H9 (cell line): Measurements from ENCODE around the gene ZNF81. TPM values are rescaled to one million over a fixed set of nuclear protein-coding genes. Genes with fewer than 3 reads are reported as not detected.

Experiments used
- DNase-seq: peaks from one replicate; pipeline ENCODE4 v3.0.0-alpha.2; 2017
- H2AFZ ChIP-seq: one replicate; pipeline ENCODE4 v1.6.1; 2013; ENCODE audit warnings: mild to moderate bottlenecking, low read length, control low read depth, moderate library complexity
- H2AK5ac ChIP-seq: 2 replicates; pipeline ENCODE4 v1.6.1; 2013; ENCODE audit warnings: low read length, control low read depth, mixed read lengths; ENCODE audit not compliant: insufficient read length
- H2BK120ac ChIP-seq: one replicate; pipeline ENCODE4 v1.6.1; 2013; ENCODE audit warnings: low read depth, mild to moderate bottlenecking, low read length, control low read depth, inconsistent platforms; ENCODE audit not compliant: poor library complexity, severe bottlenecking
- H2BK12ac ChIP-seq: 2 replicates; pipeline ENCODE4 v1.6.1; 2013; ENCODE audit warnings: low read length, control low read depth, mixed read lengths, low read depth; ENCODE audit not compliant: insufficient read length
- H2BK15ac ChIP-seq: 2 replicates; pipeline ENCODE4 v1.6.1; 2013; ENCODE audit warnings: low read depth, low read length, control low read depth
- H2BK20ac ChIP-seq: one replicate; pipeline ENCODE4 v1.6.1; 2013; ENCODE audit warnings: low read depth, mild to moderate bottlenecking, low read length, control low read depth, inconsistent platforms; ENCODE audit not compliant: poor library complexity, severe bottlenecking
- H2BK5ac ChIP-seq: 2 replicates; pipeline ENCODE4 v1.6.1; 2013; ENCODE audit warnings: low read length, control low read depth, mixed read lengths; ENCODE audit not compliant: insufficient read length
- H3K14ac ChIP-seq: 2 replicates; pipeline ENCODE4 v1.6.1; 2013; ENCODE audit warnings: low read length, control low read depth; ENCODE audit not compliant: insufficient read depth
- H3K18ac ChIP-seq: 2 replicates; pipeline ENCODE4 v1.6.1; 2013; ENCODE audit warnings: low read depth, mild to moderate bottlenecking, mixed read lengths, low read length, control low read depth; ENCODE audit not compliant: insufficient read length
- H3K23ac ChIP-seq: 2 replicates; pipeline ENCODE4 v1.6.1; 2013; ENCODE audit warnings: low read length, control low read depth, mixed read lengths, low read depth; ENCODE audit not compliant: insufficient read length
- H3K23me2 ChIP-seq: 2 replicates; pipeline ENCODE4 v1.6.1; 2013; ENCODE audit warnings: low read depth, mild to moderate bottlenecking, mixed read lengths, low read length, control low read depth; ENCODE audit not compliant: insufficient read length, poor library complexity, severe bottlenecking
- H3K27ac ChIP-seq: 2 replicates; pipeline ENCODE4 v1.5.1; 2013; ENCODE audit warnings: low read length, control low read depth, mixed read lengths, low read depth; ENCODE audit not compliant: insufficient read length
- H3K27me3 ChIP-seq: 2 replicates; pipeline ENCODE4 v1.6.1; 2013; ENCODE audit warnings: low read length, control low read depth, inconsistent platforms; ENCODE audit not compliant: insufficient read depth
- H3K4ac ChIP-seq: 2 replicates; pipeline ENCODE4 v1.6.1; 2013; ENCODE audit warnings: low read depth, mild to moderate bottlenecking, control low read depth, inconsistent platforms, low read length, moderate library complexity
- H3K4me1 ChIP-seq: 2 replicates; pipeline ENCODE4 v1.6.1; 2013; ENCODE audit warnings: low read length, control low read depth, inconsistent platforms; ENCODE audit not compliant: insufficient read depth
- H3K4me2 ChIP-seq: 2 replicates; pipeline ENCODE4 v1.6.1; 2013; ENCODE audit warnings: low read length, control low read depth, mixed read lengths; ENCODE audit not compliant: insufficient read length, insufficient read depth
- H3K56ac ChIP-seq: 2 replicates; pipeline ENCODE4 v1.6.1; 2013; ENCODE audit warnings: low read depth, mild to moderate bottlenecking, mixed read lengths, low read length, control low read depth; ENCODE audit not compliant: insufficient read length
- H3K79me1 ChIP-seq: 2 replicates; pipeline ENCODE4 v1.6.1; 2013; ENCODE audit warnings: low read depth, mild to moderate bottlenecking, moderate library complexity, low read length, control low read depth, inconsistent platforms; ENCODE audit not compliant: insufficient read depth, poor library complexity, severe bottlenecking
- H3K79me2 ChIP-seq: 2 replicates; pipeline ENCODE4 v1.6.1; 2013; ENCODE audit warnings: low read length, control low read depth, inconsistent platforms; ENCODE audit not compliant: insufficient read depth
- H3K9ac ChIP-seq: 2 replicates; pipeline ENCODE4 v1.6.1; 2013; ENCODE audit warnings: low read length, control low read depth, mixed read lengths; ENCODE audit not compliant: insufficient read length; ENCODE audit errors: extremely low read depth
- H3K9me3 ChIP-seq: one replicate; pipeline ENCODE4 v1.6.1; 2013; ENCODE audit warnings: low read depth, low read length, inconsistent platforms; ENCODE audit not compliant: control insufficient read depth
- H3T11ph ChIP-seq: one replicate; pipeline ENCODE4 v1.6.1; 2013; ENCODE audit warnings: mild to moderate bottlenecking, low read length, control low read depth, inconsistent platforms
- H4K20me1 ChIP-seq: one replicate; pipeline ENCODE4 v1.6.1; 2013; ENCODE audit not compliant: control insufficient read depth, insufficient read length, insufficient read depth
- H4K5ac ChIP-seq: 2 replicates; pipeline ENCODE4 v1.6.1; 2013; ENCODE audit warnings: low read depth, mild to moderate bottlenecking, mixed read lengths, low read length, control low read depth; ENCODE audit not compliant: insufficient read length
- H4K8ac ChIP-seq: replicated peaks from 2 replicates; pipeline ENCODE4 v1.6.1; 2013; ENCODE audit warnings: low read length, control low read depth, mixed read lengths, low read depth; ENCODE audit not compliant: insufficient read length
- H4K91ac ChIP-seq: 2 replicates; pipeline ENCODE4 v1.6.1; 2013; ENCODE audit warnings: low read depth, mild to moderate bottlenecking, moderate library complexity, mixed read lengths, low read length, control low read depth; ENCODE audit not compliant: insufficient read length
- H3K27ac Mint-ChIP-seq, 3 experiments: 2 replicates in 2 of 3; 3 replicates in 1 of 3; pipeline ENCODE4 v1.8.0; 2020 to 2021; ENCODE audit warnings: mixed read lengths in 3 of 3, mild to moderate bottlenecking in 1 of 3, moderate library complexity in 1 of 3
- H3K27me3 Mint-ChIP-seq: 2 replicates; pipeline ENCODE4 v1.8.0; 2021; ENCODE audit warnings: low read depth, mild to moderate bottlenecking, moderate library complexity, mixed read lengths
- H3K36me3 Mint-ChIP-seq, 3 experiments: 2 replicates in 2 of 3; 3 replicates in 1 of 3; pipeline ENCODE4 v1.8.0; 2020 to 2021; ENCODE audit warnings: low read depth in 3 of 3, mixed read lengths in 3 of 3; ENCODE audit not compliant: insufficient read depth in 1 of 3
- H3K4me1 Mint-ChIP-seq, 2 experiments: 2 replicates each; pipeline ENCODE4 v1.8.0; 2020; ENCODE audit warnings: mixed read lengths in 2 of 2
- H3K4me3 Mint-ChIP-seq, 2 experiments: 2 replicates in 1 of 2; 3 replicates in 1 of 2; pipeline ENCODE4 v1.8.0; 2020 to 2021; ENCODE audit warnings: mild to moderate bottlenecking in 2 of 2, mixed read lengths in 2 of 2, moderate library complexity in 1 of 2
- H3K9me3 Mint-ChIP-seq, 2 experiments: 2 replicates in 1 of 2; 3 replicates in 1 of 2; pipeline ENCODE4 v1.8.0; 2020; ENCODE audit warnings: mild to moderate bottlenecking in 2 of 2, mixed read lengths in 2 of 2, moderate library complexity in 1 of 2
- CTCF ChIP-seq: fragments of 200-600 bp; sonication (generic); conservative IDR thresholded peaks from 3 replicates; pipeline ENCODE4 v1.8.0; 2021; ENCODE audit warnings: antibody characterized with exemption, mild to moderate bottlenecking
- WGBS: extraction: QIAGEN DNeasy Blood & Tissue Kit; methylation state at CpG from one replicate; pipeline ENCODE4 v1.1.7; 2013; ENCODE audit warnings: missing lambda C conversion rate, low lambda C conversion rate, mixed read lengths; ENCODE audit not compliant: insufficient read length; ENCODE audit errors: extremely low coverage; 5-methylcytosine and 5-hydroxymethylcytosine counted together
- total RNA-seq: library from RNA; stranded (reverse); gene quantifications from 2 replicates; pipeline ENCODE4 v1.2.1, GENCODE V29; 2021

ZNF81 gene
- total RNA-seq, 1 experiment from 2014 or later = 11.0 TPM

- H3K9me3 Mint-ChIP-seq = peaks cover 79 to 83% of the 10 kb centered on the region in 2 experiments
- no peak overlapping the region for H4K5ac ChIP-seq
- TF ChIP-seq CTCF = no peak
- H3K4me1 ChIP-seq = peaks cover 5% of the 10 kb centered on the region; the same call in 1 of the 2 replicates
- no peak overlapping the region for H3T11ph ChIP-seq
- H3K18ac ChIP-seq = no peak overlapping the region
- H2BK5ac ChIP-seq = no peak overlapping the region
- peak overlapping the region; percentile 86 to 97 (median 93); a peak in 6 of 7 replicates for H3K27ac Mint-ChIP-seq
- no peak overlapping the region for H4K8ac ChIP-seq
- no peaks in the 10 kb centered on the region for H3K79me1 ChIP-seq
- peak overlapping the region; percentile 73 for H3K27ac ChIP-seq
- H3K36me3 Mint-ChIP-seq = peaks cover 12 to 32% (median 21%) of the 10 kb centered on the region in 3 experiments
- H3K79me2 ChIP-seq = no peaks in the 10 kb centered on the region
- peaks cover 20 to 22% of the 10 kb centered on the region in 2 experiments for H3K4me1 Mint-ChIP-seq
- H2BK20ac ChIP-seq = no peak overlapping the region
- no peak overlapping the region for H2BK120ac ChIP-seq
- H3K23ac ChIP-seq = no peak overlapping the region
- peak overlapping the region; percentile 38 for H3K4me2 ChIP-seq
- no peak overlapping the region for H3K14ac ChIP-seq
- no peaks in the 10 kb centered on the region for H3K23me2 ChIP-seq
- H3K56ac ChIP-seq = no peak overlapping the region
- DNase-seq = peak; percentile 70
- H3K9ac ChIP-seq = no peak overlapping the region
- no CpG with 5 or more reads among the region's 4 CpGs for WGBS
- H2BK15ac ChIP-seq = no peak overlapping the region
- no peak overlapping the region for H2BK12ac ChIP-seq
- peak overlapping the region; percentile 5 to 28; a peak in 3 of 5 replicates for H3K4me3 Mint-ChIP-seq
- no peaks in the 10 kb centered on the region for H3K27me3 ChIP-seq
- H4K20me1 ChIP-seq = no peaks in the 10 kb centered on the region
- H3K9me3 ChIP-seq = peaks cover 48% of the 10 kb centered on the region
- no peak overlapping the region for H2AK5ac ChIP-seq
- no peak overlapping the region for H2AFZ ChIP-seq
- no peak overlapping the region for H3K4ac ChIP-seq
- H3K27me3 Mint-ChIP-seq = no peaks in the 10 kb centered on the region
- no peak overlapping the region for H4K91ac ChIP-seq
These were observed 20.5 kb upstream of the ZNF81 start for GRCh38 chrX:47815901-47816845.
